NCI-H2107 treated with DMSO at 0.1 percent for 48 hours (cell line): ENCODE measurements around the gene SLC29A1.
"Not testable (repeated sequence)": the region's sequence is repeated elsewhere in the genome, so short reads cannot be mapped to it uniquely, and the experiment has no call there.

Source experiments
- DNase-seq: peaks from one replicate; lab custom pipeline; 2025; ENCODE audit not compliant: unreplicated experiment; lab: John Stamatoyannopoulos, UW

The SLC29A1 gene

DNA sequence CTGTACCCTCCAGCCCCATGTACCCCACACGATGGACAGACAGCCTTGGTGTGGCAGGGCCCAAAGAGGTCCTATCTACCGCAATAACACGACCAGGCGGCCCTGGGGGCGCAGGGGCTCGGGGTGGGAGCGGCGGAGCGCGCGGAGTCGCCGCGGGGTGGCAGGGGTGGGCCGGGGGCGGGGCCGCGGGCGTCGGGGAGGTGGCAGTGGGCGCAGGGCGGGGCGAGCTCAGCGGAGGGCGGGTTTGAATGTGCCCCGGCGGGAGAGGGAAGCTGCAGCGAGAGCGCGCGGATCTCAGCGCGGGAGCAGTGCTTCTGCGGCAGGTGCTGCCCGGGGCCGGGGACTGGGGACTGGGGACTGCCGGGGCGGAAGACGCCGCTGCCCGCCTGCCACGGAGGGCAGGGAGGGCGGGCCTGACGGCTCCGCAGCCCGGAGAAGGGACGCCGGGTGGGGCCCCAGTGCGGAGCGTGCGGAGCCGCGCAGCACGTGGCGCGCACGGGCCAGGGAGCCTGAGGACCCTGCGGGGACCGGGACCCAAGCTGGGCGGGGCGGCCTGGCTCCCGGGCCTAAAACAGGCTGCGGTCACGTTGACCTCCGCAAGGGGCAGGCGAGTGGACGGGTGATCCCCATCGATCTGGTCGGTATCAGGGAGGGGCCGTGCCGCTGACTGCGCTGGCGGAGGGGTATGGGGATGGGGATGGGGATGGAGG is at the start of gene SLC29A1:
Gene SLC29A1, plus strand, starts transcription at position 277 of the 710 bp plus-strand sequence. CDS start 3,719 bp downstream, outside the sequence.
- no peak for DNase-seq

DNA sequence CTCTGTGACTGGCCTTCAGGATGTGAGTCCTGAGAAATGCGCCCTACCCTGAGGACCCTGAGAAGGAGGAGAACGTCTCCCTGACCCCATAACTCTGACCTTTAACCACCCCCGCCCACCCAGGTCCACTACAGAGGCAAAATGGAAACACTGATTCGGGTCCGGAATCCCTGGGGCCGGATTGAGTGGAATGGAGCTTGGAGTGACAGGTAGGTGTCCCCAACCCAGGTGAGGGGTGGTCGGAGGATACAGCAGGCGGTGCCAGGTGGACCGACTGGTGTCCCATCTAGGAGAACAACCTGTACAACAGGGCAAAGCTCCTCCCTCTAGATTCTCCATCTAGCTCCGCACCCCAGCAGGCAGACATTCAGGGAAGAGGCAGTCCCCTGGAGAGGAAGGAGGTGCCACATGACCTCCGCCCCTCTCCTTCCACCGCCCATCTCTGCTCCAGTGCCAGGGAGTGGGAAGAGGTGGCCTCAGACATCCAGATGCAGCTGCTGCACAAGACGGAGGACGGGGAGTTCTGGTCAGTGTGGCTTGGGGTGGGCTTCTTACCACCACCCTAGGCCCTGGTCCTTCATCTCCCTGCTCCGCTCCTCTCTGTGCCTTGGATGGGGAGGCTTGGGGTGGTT is 47.1 kb upstream of the SLC29A1 start:
- DNase-seq, result no peak

DNA sequence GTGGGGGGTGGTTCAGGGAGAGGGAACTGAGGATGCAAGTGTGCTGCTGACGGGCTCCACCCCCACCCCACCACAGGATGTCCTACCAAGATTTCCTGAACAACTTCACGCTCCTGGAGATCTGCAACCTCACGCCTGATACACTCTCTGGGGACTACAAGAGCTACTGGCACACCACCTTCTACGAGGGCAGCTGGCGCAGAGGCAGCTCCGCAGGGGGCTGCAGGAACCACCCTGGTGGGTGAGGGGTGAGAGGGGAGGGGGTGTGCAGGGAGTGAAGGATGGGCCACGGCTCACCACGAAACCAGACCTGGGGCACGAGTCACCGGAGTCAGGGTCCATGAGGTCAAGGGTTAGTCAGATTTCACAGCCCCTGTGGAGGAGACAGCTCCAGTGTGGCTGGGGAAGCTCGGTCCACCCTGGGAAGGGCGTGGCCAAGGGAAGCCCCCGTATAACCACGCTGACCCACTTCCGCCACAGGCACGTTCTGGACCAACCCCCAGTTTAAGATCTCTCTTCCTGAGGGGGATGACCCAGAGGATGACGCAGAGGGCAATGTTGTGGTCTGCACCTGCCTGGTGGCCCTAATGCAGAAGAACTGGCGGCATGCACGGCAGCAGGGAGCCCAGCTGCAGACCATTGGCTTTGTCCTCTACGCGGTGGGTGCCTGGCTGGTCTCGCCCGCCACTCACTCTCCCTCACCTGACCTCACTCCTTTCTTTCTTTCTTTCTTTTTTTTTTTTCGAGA is 46.5 kb upstream of the SLC29A1 start:
- DNase-seq, result no peak

GRCh38 chr6:44177691-44178423 is 45.5 kb upstream of the SLC29A1 start:
- no peak for DNase-seq

DNA sequence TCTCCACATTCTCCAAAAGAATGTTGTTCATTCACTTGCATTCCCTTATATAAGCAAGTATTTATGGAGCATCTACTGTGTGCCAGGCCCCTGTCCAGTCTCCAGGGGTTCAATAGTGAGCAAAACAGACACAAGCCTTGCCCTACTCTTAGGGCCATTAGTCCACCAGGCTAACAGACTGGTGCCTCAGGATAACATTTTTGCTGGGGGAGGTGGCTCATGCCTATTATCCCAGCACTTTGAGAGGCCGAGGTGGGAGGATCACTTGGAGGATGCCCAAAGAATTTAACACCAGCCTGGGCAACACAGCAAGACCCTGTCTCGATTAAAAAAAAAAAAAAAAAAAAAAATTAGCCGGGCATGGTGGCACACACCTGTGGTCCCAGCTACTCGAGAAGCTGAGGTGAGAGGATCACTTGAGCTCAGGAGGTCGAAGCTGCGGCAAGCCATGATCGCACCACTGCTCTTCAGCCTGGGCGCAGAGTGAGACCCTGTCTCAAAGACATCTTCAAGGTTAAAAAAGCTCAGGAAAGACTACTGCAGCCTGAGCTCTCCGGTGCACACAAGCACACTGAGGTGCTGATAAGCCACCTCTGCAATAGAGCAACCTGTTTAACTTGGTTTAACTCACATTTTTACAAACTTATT is 44.8 kb upstream of the SLC29A1 start:
- no peak for DNase-seq

- no peak for DNase-seq
Observed at GRCh38 chr6:44179072-44179536, 44.3 kb upstream of the SLC29A1 start.

DNA sequence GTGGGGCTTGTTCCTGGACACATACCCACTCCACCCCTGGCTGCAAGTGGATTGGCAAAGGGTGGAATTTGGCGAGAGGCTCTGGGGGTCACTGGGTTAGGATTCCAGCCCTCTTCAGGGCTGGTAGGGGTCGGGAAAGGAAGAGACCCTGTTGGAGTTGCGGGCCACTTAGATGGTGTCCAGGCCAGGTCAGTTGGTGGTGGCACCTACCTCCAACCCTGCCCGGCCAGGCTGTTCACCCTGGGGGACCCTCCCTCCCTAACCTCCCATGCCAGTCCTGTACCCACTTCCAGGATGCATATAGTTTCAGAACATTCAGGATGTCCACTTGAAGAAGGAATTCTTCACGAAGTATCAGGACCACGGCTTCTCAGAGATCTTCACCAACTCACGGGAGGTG is 43.7 kb upstream of the SLC29A1 start:
- no peak for DNase-seq

DNA sequence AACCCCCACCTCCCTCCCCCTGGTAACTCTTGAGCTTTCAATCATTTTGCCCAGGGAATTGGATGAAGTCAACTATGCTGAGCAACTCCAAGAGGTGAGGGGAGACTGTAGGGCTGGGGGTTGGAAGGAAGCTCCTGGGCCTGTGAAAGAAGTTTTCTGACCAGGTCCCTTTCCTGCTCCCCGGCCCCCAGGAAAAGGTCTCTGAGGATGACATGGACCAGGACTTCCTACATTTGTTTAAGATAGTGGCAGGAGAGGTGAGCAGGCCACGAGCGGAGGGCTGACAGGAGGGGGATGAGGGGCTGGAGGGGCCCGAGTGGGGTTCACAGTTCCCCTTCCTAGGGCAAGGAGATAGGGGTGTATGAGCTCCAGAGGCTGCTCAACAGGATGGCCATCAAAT is 43.0 kb upstream of the SLC29A1 start:
- no peak for DNase-seq

- no peak for DNase-seq
Observed at GRCh38 chr6:44180886-44181285, 42.5 kb upstream of the SLC29A1 start.

GRCh38 chr6:44181784-44182183 is 41.6 kb upstream of the SLC29A1 start:
- not testable (repeated sequence) for DNase-seq

- no peak for DNase-seq
Observed at GRCh38 chr6:44182911-44183390, 40.4 kb upstream of the SLC29A1 start.

- DNase-seq, result no peak
Observed at GRCh38 chr6:44183783-44184182, 39.6 kb upstream of the SLC29A1 start.

DNA sequence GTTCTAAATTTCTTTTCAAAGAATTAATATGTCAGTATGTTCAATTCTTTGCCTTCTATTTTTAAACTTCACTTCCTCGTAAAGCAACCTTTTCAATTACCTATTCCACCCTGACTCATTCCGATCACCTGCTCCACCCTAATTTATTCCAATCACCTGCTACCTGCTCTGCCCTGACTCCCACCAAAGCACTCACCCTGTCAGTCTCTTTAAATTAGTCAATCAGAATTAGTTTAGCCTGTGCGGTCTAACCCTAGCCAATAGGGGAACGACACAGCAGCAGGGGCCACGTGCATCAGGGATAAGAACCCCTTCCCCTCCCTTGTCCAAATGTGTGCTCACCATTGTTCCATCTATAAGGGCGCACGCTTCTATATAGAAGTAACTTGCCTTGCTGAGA is 38.0 kb upstream of the SLC29A1 start:
- not testable (repeated sequence) for DNase-seq

- no peak for DNase-seq
Observed at GRCh38 chr6:44185953-44186634, 37.3 kb upstream of the SLC29A1 start.

DNA sequence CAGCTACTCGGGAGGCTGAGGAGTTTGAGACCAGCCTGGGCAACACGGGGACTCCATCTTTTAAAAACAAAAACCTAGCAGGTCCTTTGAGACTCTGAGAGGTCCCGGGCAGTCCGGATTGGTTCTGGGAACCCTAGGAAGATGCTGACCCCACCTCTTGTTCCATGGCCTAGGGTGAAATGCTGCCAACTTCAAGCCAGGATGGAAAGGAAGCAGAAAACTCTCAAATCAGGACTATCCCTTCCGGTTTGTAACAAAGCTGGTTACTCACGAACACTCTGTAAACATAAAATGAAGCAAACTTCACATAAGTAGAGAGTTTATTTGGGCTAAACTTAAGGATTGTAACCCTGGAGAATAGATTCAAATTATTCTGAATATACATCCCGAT is 36.8 kb upstream of the SLC29A1 start:
- DNase-seq, result no peak

- DNase-seq, result no peak
Observed at GRCh38 chr6:44188819-44189218, 34.6 kb upstream of the SLC29A1 start.

- DNase-seq, result no peak
Observed at GRCh38 chr6:44189257-44189656, 34.1 kb upstream of the SLC29A1 start.

GRCh38 chr6:44190715-44191114 is 32.7 kb upstream of the SLC29A1 start:
- DNase-seq, result no peak

GRCh38 chr6:44192428-44193041 is 30.9 kb upstream of the SLC29A1 start:
- no peak for DNase-seq
